Calu3 (cell line): ENCODE measurements around the gene CUL4A. TPM values are rescaled to one million over a fixed set of nuclear protein-coding genes. Genes with fewer than 3 reads are reported as not detected.

Experiments used
- BruUV-seq: library from RNA; stranded (reverse); fragments of 400-500 nt; replicated peaks from 2 replicates; lab custom pipeline; 2021; lab: Mats Ljungman, UMichigan
- CTCF ChIA-PET: fragments of 300-600 bp; sonication (Branson Sonifier 250); formaldehyde crosslinking; loops from one replicate; lab custom pipeline; 2022; ENCODE audit warnings: antibody characterized with exemption; lab: Charles Lee
- DNase-seq: peaks from one replicate; pipeline ENCODE4 v3.0.0; 2022
- H3K27ac Mint-ChIP-seq: one replicate; pipeline ENCODE4 v1.8.0; 2022; ENCODE audit warnings: mixed read lengths; ENCODE audit not compliant: unreplicated experiment
- H3K27me3 Mint-ChIP-seq: one replicate; pipeline ENCODE4 v1.8.0; 2022; ENCODE audit warnings: mixed read lengths; ENCODE audit not compliant: unreplicated experiment
- H3K36me3 Mint-ChIP-seq: one replicate; pipeline ENCODE4 v1.8.0; 2022; ENCODE audit warnings: mild to moderate bottlenecking, moderate library complexity, mixed read lengths; ENCODE audit not compliant: insufficient read depth, unreplicated experiment
- H3K4me1 Mint-ChIP-seq: one replicate; pipeline ENCODE4 v1.8.0; 2022; ENCODE audit warnings: mild to moderate bottlenecking, low read depth, mixed read lengths; ENCODE audit not compliant: unreplicated experiment
- H3K4me3 Mint-ChIP-seq: one replicate; pipeline ENCODE4 v1.8.0; 2022; ENCODE audit warnings: mild to moderate bottlenecking, low read depth, moderate library complexity, mixed read lengths; ENCODE audit not compliant: unreplicated experiment
- H3K9me3 Mint-ChIP-seq: one replicate; pipeline ENCODE4 v1.8.0; 2022; ENCODE audit warnings: low read depth, mixed read lengths; ENCODE audit not compliant: unreplicated experiment
- CTCF ChIP-seq: fragments of 200-600 bp; IDR thresholded peaks from one replicate; pipeline ENCODE4 v1.8.0; 2022; ENCODE audit warnings: antibody characterized with exemption; ENCODE audit not compliant: unreplicated experiment
- intact Hi-C: fragments of 100-400 bp; cut with micrococcal nuclease; formaldehyde crosslinking; loops from one replicate; pipeline ENCODE4 v1.10.0; 2022; ENCODE audit not compliant: unreplicated experiment
- total RNA-seq: library from RNA; stranded (reverse); gene quantifications from 2 replicates; pipeline ENCODE4 v1.2.3, GENCODE V29; 2022

The CUL4A gene
- total RNA-seq, 1 experiment from 2014 or later = 32.1 TPM

- intact Hi-C loops = no loop called here
- DNase-seq = no peak
- H3K4me3 Mint-ChIP-seq = no peak overlapping the region
- BruUV-seq = TSS peak; percentile 54
- no peak for TF ChIP-seq CTCF
- peaks cover 10% of the 10 kb centered on the region for H3K36me3 Mint-ChIP-seq
- CTCF ChIA-PET = no interaction called here
- H3K9me3 Mint-ChIP-seq = no peaks in the 10 kb centered on the region
- H3K27ac Mint-ChIP-seq = no peak overlapping the region
- H3K27me3 Mint-ChIP-seq = no peaks in the 10 kb centered on the region
- H3K4me1 Mint-ChIP-seq = no peaks in the 10 kb centered on the region
Measured at GRCh38 chr13:113210833-113211232, 1.4 kb downstream of the CUL4A start.

- Mint-ChIP-seq H3K27ac (no peak overlapping the region), H3K9me3 (no peaks in the 10 kb centered on the region), H3K4me1 (no peaks in the 10 kb centered on the region), H3K27me3 (no peaks in the 10 kb centered on the region), H3K36me3 (peaks cover 9% of the 10 kb centered on the region), H3K4me3 (no peak overlapping the region)
- CTCF ChIA-PET = no interaction called here
- no peak for DNase-seq
- no TSS peak for BruUV-seq
- intact Hi-C loops = no loop called here
- no peak for TF ChIP-seq CTCF
Measured at GRCh38 chr13:113211774-113212173, 2.4 kb downstream of the CUL4A start.

- CTCF ChIA-PET = no interaction called here
- intact Hi-C loops = no loop called here
- H3K9me3 Mint-ChIP-seq = no peaks in the 10 kb centered on the region
- no peak overlapping the region for H3K4me3 Mint-ChIP-seq
- H3K27ac Mint-ChIP-seq = no peak overlapping the region
- H3K36me3 Mint-ChIP-seq = no peaks in the 10 kb centered on the region
- no TSS peak for BruUV-seq
- DNase-seq = peak; percentile 20
- TF ChIP-seq CTCF = no peak
- H3K4me1 Mint-ChIP-seq = peaks cover 8% of the 10 kb centered on the region
- H3K27me3 Mint-ChIP-seq = no peaks in the 10 kb centered on the region
Measured at GRCh38 chr13:113216254-113217048, 7.0 kb downstream of the CUL4A start.

GRCh38 chr13:113218586-113218985, 9.2 kb downstream of the CUL4A start:
- Mint-ChIP-seq H3K27me3 (no peaks in the 10 kb centered on the region), H3K4me1 (peaks cover 8% of the 10 kb centered on the region), H3K27ac (no peak overlapping the region), H3K4me3 (no peak overlapping the region), H3K9me3 (no peaks in the 10 kb centered on the region), H3K36me3 (peaks cover 7% of the 10 kb centered on the region)
- CTCF ChIA-PET = no interaction called here
- BruUV-seq = no TSS peak
- intact Hi-C loops = no loop called here
- no peak for TF ChIP-seq CTCF
- no peak for DNase-seq
